Adrenal gland (tissue), 5 donors: ENCODE measurements around the gene CCDC169.

Experiments used
- POLR2A ChIP-seq, 2 donors: fragments of 450-650 bp; IDR thresholded peaks; one replicate each; pipeline ENCODE4 v1.6.1; 2017; ENCODE audit warnings: antibody characterized with exemption in 2 of 2, mild to moderate bottlenecking in 2 of 2, moderate library complexity in 1 of 2
- TF ChIP-seq, protein P1 (sequence below), 6 experiments: fragments of 450-650 bp in 4 of 6; fragments of 200-600 bp in 2 of 6; sonication (generic) in 1 of 6; IDR thresholded peaks; 1 replicate in 5 of 6; 2 replicates in 1 of 6; pipeline versions ENCODE4 v1.5.1 to v1.8.0; 2016 to 2021; ENCODE audit warnings: antibody characterized with exemption in 6 of 6, mild to moderate bottlenecking in 2 of 6, moderate library complexity in 1 of 6
- donor health status: DM: no; HTN: no; CAD: no.

DNA sequence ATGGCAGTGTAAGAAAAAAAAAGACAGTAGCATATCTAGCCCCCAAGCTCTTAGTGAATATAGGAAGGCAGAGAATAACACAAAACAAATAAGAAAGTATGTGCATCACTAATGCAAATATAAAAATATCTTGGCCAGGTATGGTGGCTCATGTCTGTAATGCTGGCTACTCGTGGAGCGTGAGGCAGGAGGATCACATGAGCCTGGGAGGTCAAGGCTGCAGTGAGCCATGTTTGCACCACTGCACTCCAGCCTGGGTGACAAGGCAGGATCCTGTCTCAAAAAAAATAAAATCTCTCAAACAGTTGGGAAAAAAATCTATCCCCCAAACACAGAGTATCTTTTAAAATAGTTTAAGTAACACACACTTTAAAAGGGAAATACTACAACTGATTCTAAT lies 31.2 kb upstream of the CCDC169 start:
- TF ChIP-seq, protein P1, sequence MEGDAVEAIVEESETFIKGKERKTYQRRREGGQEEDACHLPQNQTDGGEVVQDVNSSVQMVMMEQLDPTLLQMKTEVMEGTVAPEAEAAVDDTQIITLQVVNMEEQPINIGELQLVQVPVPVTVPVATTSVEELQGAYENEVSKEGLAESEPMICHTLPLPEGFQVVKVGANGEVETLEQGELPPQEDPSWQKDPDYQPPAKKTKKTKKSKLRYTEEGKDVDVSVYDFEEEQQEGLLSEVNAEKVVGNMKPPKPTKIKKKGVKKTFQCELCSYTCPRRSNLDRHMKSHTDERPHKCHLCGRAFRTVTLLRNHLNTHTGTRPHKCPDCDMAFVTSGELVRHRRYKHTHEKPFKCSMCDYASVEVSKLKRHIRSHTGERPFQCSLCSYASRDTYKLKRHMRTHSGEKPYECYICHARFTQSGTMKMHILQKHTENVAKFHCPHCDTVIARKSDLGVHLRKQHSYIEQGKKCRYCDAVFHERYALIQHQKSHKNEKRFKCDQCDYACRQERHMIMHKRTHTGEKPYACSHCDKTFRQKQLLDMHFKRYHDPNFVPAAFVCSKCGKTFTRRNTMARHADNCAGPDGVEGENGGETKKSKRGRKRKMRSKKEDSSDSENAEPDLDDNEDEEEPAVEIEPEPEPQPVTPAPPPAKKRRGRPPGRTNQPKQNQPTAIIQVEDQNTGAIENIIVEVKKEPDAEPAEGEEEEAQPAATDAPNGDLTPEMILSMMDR (IDR thresholded peaks at IDR 0.05) = no peak
- no peak for TF ChIP-seq POLR2A (IDR thresholded peaks at IDR 0.05)
